Thyroid gland (tissue), 4 donors: Measurements from ENCODE around the gene CDH22.

Experiments used
- POLR2A ChIP-seq, 2 donors: fragments of 450-650 bp; IDR thresholded peaks; one replicate each; pipeline ENCODE4 v1.6.1; 2017; ENCODE audit warnings: antibody characterized with exemption in 2 of 2, mild to moderate bottlenecking in 2 of 2, moderate library complexity in 1 of 2
- TF ChIP-seq, protein P1 (sequence below), 6 experiments: fragments of 200-600 bp in 3 of 6; fragments of 450-650 bp in 3 of 6; sonication (generic) in 3 of 6; IDR thresholded peaks; one replicate each; pipeline ENCODE4 v1.5.1; 2016 to 2019; ENCODE audit warnings: antibody characterized with exemption in 6 of 6, mild to moderate bottlenecking in 2 of 6, inconsistent platforms in 1 of 6, moderate library complexity in 1 of 6

DNA sequence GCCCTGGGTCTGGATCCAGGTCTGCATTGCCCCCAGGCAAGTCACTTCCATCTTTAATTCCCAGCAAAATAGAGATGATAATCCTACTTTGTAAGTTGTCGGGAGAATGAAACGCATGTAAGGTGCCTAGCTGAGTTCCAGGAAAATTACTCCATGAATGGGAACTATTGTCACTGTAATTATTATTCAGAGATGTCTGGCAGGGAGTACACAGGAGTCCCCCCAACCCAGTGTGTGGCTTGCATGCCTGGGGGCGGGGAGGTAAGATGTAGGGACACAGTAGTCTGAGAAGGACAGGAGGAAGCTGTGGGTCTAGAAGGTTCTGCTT, 104.8 kb downstream of the CDH22 start:
- TF ChIP-seq, protein P1, sequence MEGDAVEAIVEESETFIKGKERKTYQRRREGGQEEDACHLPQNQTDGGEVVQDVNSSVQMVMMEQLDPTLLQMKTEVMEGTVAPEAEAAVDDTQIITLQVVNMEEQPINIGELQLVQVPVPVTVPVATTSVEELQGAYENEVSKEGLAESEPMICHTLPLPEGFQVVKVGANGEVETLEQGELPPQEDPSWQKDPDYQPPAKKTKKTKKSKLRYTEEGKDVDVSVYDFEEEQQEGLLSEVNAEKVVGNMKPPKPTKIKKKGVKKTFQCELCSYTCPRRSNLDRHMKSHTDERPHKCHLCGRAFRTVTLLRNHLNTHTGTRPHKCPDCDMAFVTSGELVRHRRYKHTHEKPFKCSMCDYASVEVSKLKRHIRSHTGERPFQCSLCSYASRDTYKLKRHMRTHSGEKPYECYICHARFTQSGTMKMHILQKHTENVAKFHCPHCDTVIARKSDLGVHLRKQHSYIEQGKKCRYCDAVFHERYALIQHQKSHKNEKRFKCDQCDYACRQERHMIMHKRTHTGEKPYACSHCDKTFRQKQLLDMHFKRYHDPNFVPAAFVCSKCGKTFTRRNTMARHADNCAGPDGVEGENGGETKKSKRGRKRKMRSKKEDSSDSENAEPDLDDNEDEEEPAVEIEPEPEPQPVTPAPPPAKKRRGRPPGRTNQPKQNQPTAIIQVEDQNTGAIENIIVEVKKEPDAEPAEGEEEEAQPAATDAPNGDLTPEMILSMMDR (IDR thresholded peaks at IDR 0.05) = no peak
- TF ChIP-seq POLR2A (IDR thresholded peaks at IDR 0.05) = no peak
